CD8-positive, alpha-beta memory T cell (primary cell): Measurements from ENCODE around the gene RPS19. TPM values are rescaled to one million over a fixed set of nuclear protein-coding genes. Genes with fewer than 3 reads are reported as not detected.

Source experiments
- CTCF ChIA-PET: fragments of 350-600 bp; sonication (Branson Sonifier 250); formaldehyde crosslinking; loops from one replicate; lab custom pipeline; 2021; ENCODE audit warnings: antibody characterized with exemption; lab: Charles Lee
- POLR2A ChIA-PET: fragments of 350-600 bp; sonication (Branson Sonifier 250); formaldehyde crosslinking; loops from one replicate; lab custom pipeline; 2021; ENCODE audit warnings: antibody characterized with exemption; lab: Charles Lee
- DNase-seq, 5 donors: peaks; one replicate each; pipeline versions ENCODE4 v3.0.0 to v3.0.0-alpha.2; 2020 to 2022; ENCODE audit warnings: mixed read lengths in 1 of 5
- H3K27ac ChIP-seq: one replicate; pipeline ENCODE4 v1.7.0; 2013; ENCODE audit warnings: low read depth, mild to moderate bottlenecking, low read length, moderate library complexity
- H3K27me3 ChIP-seq: 2 replicates; pipeline ENCODE4 v1.7.0; 2013; ENCODE audit warnings: low read length, mild to moderate bottlenecking; ENCODE audit not compliant: insufficient read depth, poor library complexity, severe bottlenecking
- H3K36me3 ChIP-seq: 2 replicates; pipeline ENCODE4 v1.7.0; 2013; ENCODE audit warnings: mild to moderate bottlenecking, low read length, moderate library complexity; ENCODE audit not compliant: insufficient read depth
- H3K4me1 ChIP-seq: 2 replicates; pipeline ENCODE4 v1.7.0; 2013; ENCODE audit warnings: mild to moderate bottlenecking, low read length, moderate library complexity; ENCODE audit not compliant: insufficient read depth
- H3K4me3 ChIP-seq: 2 replicates; pipeline ENCODE4 v1.7.0; 2013; ENCODE audit warnings: mild to moderate bottlenecking, low read length
- H3K9me3 ChIP-seq: 2 replicates; pipeline ENCODE4 v1.7.0; 2013; ENCODE audit warnings: mild to moderate bottlenecking, low read length
- H3K27ac Mint-ChIP-seq, 8 donors: one replicate each; pipeline ENCODE4 v1.8.0; 2020 to 2021; ENCODE audit warnings: mixed read lengths in 8 of 8, mild to moderate bottlenecking in 6 of 8, inconsistent platforms in 3 of 8, moderate library complexity in 3 of 8
- H3K27me3 Mint-ChIP-seq, 2 donors: one replicate each; pipeline ENCODE4 v1.8.0; 2020 to 2021; ENCODE audit warnings: mixed read lengths in 2 of 2, mild to moderate bottlenecking in 1 of 2, moderate library complexity in 1 of 2
- H3K36me3 Mint-ChIP-seq, 3 donors: one replicate each; pipeline ENCODE4 v1.8.0; 2020 to 2021; ENCODE audit warnings: mixed read lengths in 3 of 3, inconsistent platforms in 1 of 3, mild to moderate bottlenecking in 1 of 3
- H3K4me1 Mint-ChIP-seq, 3 donors: one replicate each; pipeline ENCODE4 v1.8.0; 2020 to 2021; ENCODE audit warnings: mixed read lengths in 3 of 3, inconsistent platforms in 1 of 3, mild to moderate bottlenecking in 1 of 3
- H3K4me3 Mint-ChIP-seq, 7 donors: one replicate each; pipeline ENCODE4 v1.8.0; 2020 to 2021; ENCODE audit warnings: mixed read lengths in 7 of 7, mild to moderate bottlenecking in 6 of 7, moderate library complexity in 4 of 7, inconsistent platforms in 2 of 7
- H3K9me3 Mint-ChIP-seq, 5 donors: one replicate each; pipeline ENCODE4 v1.8.0; 2020 to 2022; ENCODE audit warnings: mixed read lengths in 5 of 5, mild to moderate bottlenecking in 3 of 5, moderate library complexity in 2 of 5, inconsistent platforms in 1 of 5
- polyA plus RNA-seq: library from polyadenylated mRNA; unstranded; fragments of 300-500 nt; fragmentation: Illumina TruSeq; gene quantifications from one replicate; pipeline ENCODE4 v1.2.3, GENCODE V29; 2021
- total RNA-seq, 2 experiments: library from RNA; stranded (reverse); gene quantifications; one replicate each; pipeline ENCODE4 v1.2.3, GENCODE V29; 2021

RPS19 gene
- total and polyA plus RNA-seq, 3 experiments from 2014 or later, result 3,036 to 6,195 (median 3,142) TPM

DNA sequence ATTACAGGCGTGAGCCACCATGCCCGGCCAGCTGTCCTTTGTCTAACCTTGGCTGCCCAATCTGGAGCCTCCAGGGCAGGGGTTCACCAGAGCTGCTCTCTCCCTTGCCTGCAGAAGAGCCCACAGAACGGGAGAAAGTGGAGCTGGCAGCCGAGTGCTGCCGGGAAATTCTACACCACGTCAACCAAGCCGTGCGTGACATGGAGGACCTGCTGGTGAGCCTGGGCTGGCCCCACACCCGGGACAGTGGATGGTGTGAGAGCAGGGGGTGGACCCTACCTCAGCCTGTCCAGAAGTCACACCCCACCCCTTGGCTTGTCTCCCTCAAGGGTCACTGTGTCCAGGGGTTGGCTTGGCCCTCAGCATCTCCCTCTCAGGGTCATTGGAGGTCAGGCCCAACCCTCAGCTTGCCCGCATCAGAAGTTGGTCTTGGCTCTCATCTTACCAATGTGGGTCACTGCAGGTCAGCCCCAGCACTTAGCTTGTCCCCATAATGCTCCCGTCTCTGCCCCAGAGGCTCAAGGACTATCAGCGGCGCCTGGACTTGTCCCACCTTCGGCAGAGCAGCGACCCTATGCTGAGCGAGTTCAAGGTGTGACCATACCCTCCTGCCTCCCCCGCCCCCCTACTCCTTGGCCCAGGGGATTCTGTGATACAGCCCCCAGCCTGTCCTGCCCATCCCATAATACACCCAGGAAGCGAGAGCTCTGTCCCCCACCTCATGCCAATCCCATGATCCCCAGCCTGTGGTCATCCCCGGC, 43.3 kb downstream of the RPS19 start:
- no peak for DNase-seq
- Histone ChIP-seq H3K36me3 (peaks cover 70% of the 10 kb centered on the region), H3K27me3 (no peaks in the 10 kb centered on the region), H3K4me3 (no peak overlapping the region), H3K4me1 (peaks cover 19% of the 10 kb centered on the region), H3K9me3 (no peaks in the 10 kb centered on the region), H3K27ac (no peak overlapping the region)
- peak overlapping the region in 2 of 8 donors; percentile 19 to 33 for H3K27ac Mint-ChIP-seq
- no peak overlapping the region for H3K4me3 Mint-ChIP-seq
- H3K4me1 Mint-ChIP-seq, result peaks cover 32 to 69% (median 51%) of the 10 kb centered on the region in 3 donors
- ChIA-PET CTCF (interaction anchor here (0.9 to 7.6 kb wide), 7 partner anchors 15 to 44 kb away, joined by 3 to 53 read pairs (median 3); no protein-coding TSS in a partner anchor), POLR2A (interaction anchor here (0.5 to 1.8 kb wide), 7 partner anchors 8 to 126 kb away, joined by 3 to 8 read pairs (median 5); no protein-coding TSS in a partner anchor)
- H3K27me3 Mint-ChIP-seq, result peaks cover 0 to 2% of the 10 kb centered on the region in 2 donors
- peaks cover 8 to 85% (median 32%) of the 10 kb centered on the region in 3 donors for H3K36me3 Mint-ChIP-seq
- H3K9me3 Mint-ChIP-seq, result no peaks in the 10 kb centered on the region

DNA sequence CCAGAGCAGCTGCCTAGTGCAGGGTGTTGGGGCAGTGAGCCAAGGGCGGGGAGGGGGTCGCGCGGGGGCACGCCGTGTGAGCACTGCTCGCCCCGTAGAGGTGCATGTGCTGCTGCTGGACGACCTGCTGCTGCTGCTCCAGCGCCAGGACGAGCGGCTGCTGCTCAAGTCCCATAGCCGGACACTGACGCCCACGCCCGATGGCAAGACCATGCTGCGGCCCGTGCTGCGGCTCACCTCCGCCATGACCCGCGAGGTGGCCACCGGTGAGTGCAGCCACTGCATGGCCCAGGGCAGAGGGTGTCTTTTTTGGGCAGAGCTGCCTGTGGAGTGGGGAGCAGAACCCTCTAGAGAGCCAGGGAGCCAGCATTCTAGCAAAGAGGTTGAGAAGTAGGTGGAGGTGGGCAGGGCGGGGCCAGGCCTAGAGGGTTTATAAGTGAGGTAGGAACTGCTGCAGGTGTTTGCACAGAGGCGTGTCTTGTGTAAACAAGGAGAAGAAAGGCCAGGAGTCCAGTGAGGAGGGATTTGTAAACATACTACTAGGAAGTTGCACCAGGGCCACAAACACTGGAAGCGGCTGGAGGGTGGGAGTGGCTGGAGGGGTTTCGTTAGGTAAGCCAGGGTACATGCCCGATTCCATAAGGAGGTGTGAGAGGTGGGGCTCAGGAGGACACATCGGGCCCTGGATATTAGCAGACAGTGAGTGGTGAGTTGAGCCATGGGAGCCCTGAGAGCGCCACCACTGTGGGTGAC, 44.2 kb downstream of the RPS19 start:
- CTCF ChIA-PET, result interaction anchor here (1.4 to 7.6 kb wide), 4 partner anchors 9 to 47 kb away, joined by 3 to 53 read pairs (median 8); no protein-coding TSS in a partner anchor
- Histone ChIP-seq H3K4me1 (peaks cover 16% of the 10 kb centered on the region), H3K9me3 (no peaks in the 10 kb centered on the region), H3K27ac (no peak overlapping the region), H3K4me3 (no peak overlapping the region), H3K36me3 (peaks cover 67% of the 10 kb centered on the region), H3K27me3 (no peaks in the 10 kb centered on the region)
- POLR2A ChIA-PET, result interaction anchor here (1.7 to 4.7 kb wide), 3 partner anchors 14 to 40 kb away, joined by 5 to 36 read pairs (median 8); no protein-coding TSS in a partner anchor
- DNase-seq, result no peak
- H3K36me3 Mint-ChIP-seq, result peaks cover 8 to 83% (median 26%) of the 10 kb centered on the region in 3 donors
- no peaks in the 10 kb centered on the region for H3K9me3 Mint-ChIP-seq
- H3K27me3 Mint-ChIP-seq, result peaks cover 0 to 2% of the 10 kb centered on the region in 2 donors
- peaks cover 27 to 67% (median 41%) of the 10 kb centered on the region in 3 donors for H3K4me1 Mint-ChIP-seq
- peak overlapping the region in 3 of 8 donors; percentile 33 to 83 (median 64) for H3K27ac Mint-ChIP-seq
- H3K4me3 Mint-ChIP-seq, result peak overlapping the region in 1 of 7 donors; percentile 26

DNA sequence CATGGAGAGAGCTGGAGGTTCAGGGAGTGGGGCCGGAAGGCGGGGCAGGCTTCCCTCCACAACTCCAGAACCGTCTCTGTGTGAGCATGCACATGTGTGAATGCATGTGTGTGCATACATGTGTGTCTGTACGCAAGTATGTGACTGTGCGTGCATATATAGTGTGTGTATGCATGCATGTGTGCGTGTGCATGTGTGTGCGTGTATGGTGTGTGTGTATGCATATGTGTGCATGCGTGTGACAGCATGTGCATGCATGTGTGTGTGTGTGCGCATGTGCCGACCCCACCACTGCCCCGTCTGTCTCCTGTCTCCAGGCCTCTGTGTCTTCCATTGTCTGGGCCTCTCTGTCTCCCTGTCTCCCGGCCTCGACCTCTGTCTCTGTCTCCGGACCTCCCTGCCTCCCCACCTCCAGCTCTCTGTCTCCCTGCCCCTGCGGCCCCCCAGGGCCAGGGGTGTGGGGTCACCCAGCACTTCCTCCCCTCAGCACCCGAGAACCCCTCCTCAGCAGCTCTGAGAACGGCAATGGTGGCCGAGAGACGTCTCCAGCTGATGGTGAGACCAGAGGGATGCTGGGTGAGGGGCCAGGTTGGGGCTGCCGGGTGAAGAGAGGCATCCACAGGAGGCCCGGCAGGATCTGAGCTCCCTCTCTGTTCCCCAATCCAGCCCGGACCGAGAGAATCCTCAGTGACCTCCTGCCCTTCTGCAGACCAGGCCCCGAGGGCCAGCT, 45.4 kb downstream of the RPS19 start:
- Histone ChIP-seq H3K36me3 (peaks cover 58% of the 10 kb centered on the region), H3K27me3 (no peaks in the 10 kb centered on the region), H3K4me1 (peaks cover 12% of the 10 kb centered on the region), H3K4me3 (no peak overlapping the region), H3K27ac (no peak overlapping the region), H3K9me3 (no peaks in the 10 kb centered on the region)
- Mint-ChIP-seq H3K4me1 (peaks cover 32 to 66% (median 33%) of the 10 kb centered on the region in 3 donors), H3K27ac (peak overlapping the region in 5 of 8 donors; percentile 12 to 40 (median 28)), H3K4me3 (no peak overlapping the region), H3K36me3 (peaks cover 8 to 74% (median 21%) of the 10 kb centered on the region in 3 donors), H3K9me3 (no peaks in the 10 kb centered on the region), H3K27me3 (peaks cover 0 to 2% of the 10 kb centered on the region in 2 donors)
- POLR2A ChIA-PET, result interaction anchor here (0.9 to 4.7 kb wide), 3 partner anchors 15 to 35 kb away, joined by 3 to 36 read pairs (median 8); no protein-coding TSS in a partner anchor
- CTCF ChIA-PET, result interaction anchor here (0.9 to 7.6 kb wide), 5 partner anchors 10 to 46 kb away, joined by 3 to 53 read pairs (median 6); partner anchors contain the start of gene RPS19
- no peak for DNase-seq

DNA sequence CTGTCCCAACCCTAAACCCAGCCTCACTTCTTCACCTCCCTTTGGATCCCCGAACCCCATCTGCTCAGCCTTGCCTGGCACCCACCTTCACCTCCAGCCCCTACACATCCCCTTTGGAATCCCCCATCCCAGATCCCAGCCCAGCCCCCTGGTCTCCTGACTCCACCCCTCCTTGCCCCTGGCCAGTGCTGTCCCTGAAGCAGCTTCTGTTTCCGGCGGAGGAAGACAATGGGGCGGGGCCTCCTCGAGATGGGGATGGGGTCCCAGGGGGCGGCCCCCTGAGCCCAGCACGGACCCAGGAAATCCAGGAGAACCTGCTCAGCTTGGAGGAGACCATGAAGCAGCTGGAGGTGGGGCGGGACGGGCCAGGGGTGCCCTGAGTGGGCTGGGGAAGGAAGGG, 46.2 kb downstream of the RPS19 start:
- H3K4me1 ChIP-seq, result peaks cover 19% of the 10 kb centered on the region
- peaks cover 39 to 73% (median 40%) of the 10 kb centered on the region in 3 donors for H3K4me1 Mint-ChIP-seq
- H3K27me3 Mint-ChIP-seq, result peaks cover 0 to 2% of the 10 kb centered on the region in 2 donors
- no peaks in the 10 kb centered on the region for H3K9me3 Mint-ChIP-seq
- POLR2A ChIA-PET, result interaction anchor here (0.9 to 4.7 kb wide), 3 partner anchors 16 to 36 kb away, joined by 3 to 36 read pairs (median 8); no protein-coding TSS in a partner anchor
- H3K9me3 ChIP-seq, result no peaks in the 10 kb centered on the region
- H3K36me3 Mint-ChIP-seq, result peaks cover 8 to 69% (median 20%) of the 10 kb centered on the region in 3 donors
- H3K27ac Mint-ChIP-seq, result peak overlapping the region in 6 of 8 donors; percentile 9 to 56 (median 30)
- no peak overlapping the region for H3K27ac ChIP-seq
- no peaks in the 10 kb centered on the region for H3K27me3 ChIP-seq
- CTCF ChIA-PET, result interaction anchor here (0.9 to 7.6 kb wide), 4 partner anchors 17 to 46 kb away, joined by 3 to 53 read pairs (median 8); partner anchors contain the start of gene RPS19
- H3K4me3 ChIP-seq, result no peak overlapping the region
- peak overlapping the region in 1 of 7 donors; percentile 56 for H3K4me3 Mint-ChIP-seq
- DNase-seq, result no peak
- peaks cover 54% of the 10 kb centered on the region for H3K36me3 ChIP-seq

DNA sequence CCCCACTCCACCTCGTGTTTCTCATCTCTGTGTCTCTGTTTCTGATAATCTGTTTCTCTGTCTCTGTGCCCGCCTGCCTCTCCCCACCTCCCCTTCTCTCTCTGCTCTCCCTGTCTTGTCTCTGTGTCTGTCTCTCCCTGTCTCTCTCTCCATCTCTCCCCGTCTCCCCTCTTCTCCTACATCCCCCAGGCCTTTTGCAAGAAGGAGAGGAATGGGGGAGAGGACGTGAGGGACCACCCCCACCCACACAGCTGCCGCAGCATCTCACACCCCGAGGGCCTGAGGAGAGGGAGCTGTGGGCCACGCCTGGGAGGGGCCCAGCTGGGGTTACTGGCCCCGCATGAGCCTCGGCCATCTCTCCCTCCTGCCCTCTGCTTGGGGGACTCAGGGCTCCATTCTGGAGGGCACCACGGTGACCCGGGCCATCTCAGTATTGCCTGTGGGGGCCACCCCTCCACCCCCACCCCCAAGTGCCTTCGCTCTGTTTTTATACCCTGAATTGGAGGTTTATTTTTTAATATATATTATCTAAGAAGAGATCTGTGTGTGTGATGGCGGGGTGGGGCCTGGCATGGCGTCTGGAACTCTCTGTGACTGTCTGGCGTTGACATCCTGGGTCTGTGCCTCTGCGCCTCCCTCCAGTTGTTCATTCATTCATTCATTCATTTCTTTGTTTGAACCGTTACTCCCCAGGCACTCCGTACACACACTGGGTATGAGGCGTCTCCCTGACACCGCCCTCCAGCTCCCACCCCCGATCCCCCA, 47.0 kb downstream of the RPS19 start:
- H3K36me3 ChIP-seq, result peaks cover 46% of the 10 kb centered on the region
- no peaks in the 10 kb centered on the region for H3K27me3 ChIP-seq
- Mint-ChIP-seq H3K9me3 (no peaks in the 10 kb centered on the region), H3K36me3 (peaks cover 8 to 61% (median 19%) of the 10 kb centered on the region in 3 donors), H3K27ac (peak overlapping the region in 5 of 8 donors; percentile 39 to 70 (median 60)), H3K4me1 (peaks cover 43 to 76% (median 44%) of the 10 kb centered on the region in 3 donors), H3K4me3 (no peak overlapping the region), H3K27me3 (peaks cover 0 to 6% of the 10 kb centered on the region in 2 donors)
- H3K4me1 ChIP-seq, result peaks cover 27% of the 10 kb centered on the region
- DNase-seq, result no peak
- no peak overlapping the region for H3K4me3 ChIP-seq
- CTCF ChIA-PET, result interaction anchor here (2.6 to 7.6 kb wide), 2 partner anchors 18 to 35 kb away, joined by 11 to 53 read pairs; no protein-coding TSS in a partner anchor
- H3K9me3 ChIP-seq, result no peaks in the 10 kb centered on the region
- POLR2A ChIA-PET, result interaction anchor here (0.9 to 4.7 kb wide), 3 partner anchors 17 to 36 kb away, joined by 3 to 36 read pairs (median 8); no protein-coding TSS in a partner anchor
- H3K27ac ChIP-seq, result no peak overlapping the region

DNA sequence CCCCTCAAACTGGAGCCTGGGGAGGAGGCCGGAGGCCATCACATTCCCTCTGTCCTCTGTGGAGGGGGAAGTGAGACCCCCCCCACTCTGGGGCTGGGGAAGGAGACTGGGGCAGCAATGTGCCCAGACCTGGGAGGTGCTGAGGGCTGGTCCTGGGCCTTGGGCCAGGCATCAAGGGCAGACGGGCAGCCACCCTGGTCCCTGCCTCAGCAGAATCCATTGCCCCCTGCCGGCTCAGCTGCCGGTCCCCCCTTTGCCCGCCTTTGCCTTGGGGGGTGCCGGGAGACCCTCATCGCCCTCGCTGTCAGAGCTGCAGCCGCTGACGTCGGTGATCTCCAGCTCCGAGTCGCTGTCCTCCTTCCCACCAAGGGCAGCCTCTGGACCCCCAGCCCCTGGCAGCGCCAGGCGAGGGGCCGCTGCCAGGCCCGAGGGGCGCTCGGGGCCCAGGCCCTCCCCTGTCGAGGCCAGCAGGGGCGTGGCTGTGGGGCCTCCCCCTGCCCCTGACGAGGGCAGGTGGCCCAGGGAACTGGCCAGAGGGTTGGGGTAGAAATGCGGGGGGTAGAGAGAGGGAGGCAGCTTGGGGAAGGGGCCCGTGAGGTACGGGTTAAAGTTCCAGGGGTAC, 48.0 kb downstream of the RPS19 start:
- Mint-ChIP-seq H3K9me3 (no peaks in the 10 kb centered on the region), H3K4me3 (no peak overlapping the region), H3K4me1 (peaks cover 48 to 81% (median 50%) of the 10 kb centered on the region in 3 donors), H3K27me3 (peaks cover 0 to 12% of the 10 kb centered on the region in 2 donors), H3K27ac (peak overlapping the region in 1 of 8 donors; percentile 50), H3K36me3 (peaks cover 8 to 50% (median 18%) of the 10 kb centered on the region in 3 donors)
- peaks cover 31% of the 10 kb centered on the region for H3K4me1 ChIP-seq
- CTCF ChIA-PET, result interaction anchor here (1.1 kb wide), 1 partner anchor 17 kb away, joined by 4 read pairs; no protein-coding TSS in a partner anchor
- no peaks in the 10 kb centered on the region for H3K9me3 ChIP-seq
- H3K27ac ChIP-seq, result no peak overlapping the region
- H3K27me3 ChIP-seq, result no peaks in the 10 kb centered on the region
- H3K36me3 ChIP-seq, result peaks cover 36% of the 10 kb centered on the region
- no peak overlapping the region for H3K4me3 ChIP-seq
- no peak for DNase-seq
- POLR2A ChIA-PET, result interaction anchor here (0.9 to 4.7 kb wide), 4 partner anchors 18 to 35 kb away, joined by 3 to 36 read pairs (median 4); no protein-coding TSS in a partner anchor
